Stimulated activated CD8-positive, alpha-beta memory T cell treated with anti-CD3 and anti-CD28 coated beads, Interleukin-7, amount 100 ng/mL, for 4 hours (primary cell): ENCODE data around the gene CHST11.
"Not testable (repeated sequence)": the region's sequence is repeated elsewhere in the genome, so short reads cannot be mapped to it uniquely, and the experiment has no call there.

Experiments used
- DNase-seq, 2 donors: peaks; one replicate each; pipeline ENCODE4 v3.0.0-alpha.2; 2020; ENCODE audit warnings: low read depth in 2 of 2

The CHST11 gene

DNA sequence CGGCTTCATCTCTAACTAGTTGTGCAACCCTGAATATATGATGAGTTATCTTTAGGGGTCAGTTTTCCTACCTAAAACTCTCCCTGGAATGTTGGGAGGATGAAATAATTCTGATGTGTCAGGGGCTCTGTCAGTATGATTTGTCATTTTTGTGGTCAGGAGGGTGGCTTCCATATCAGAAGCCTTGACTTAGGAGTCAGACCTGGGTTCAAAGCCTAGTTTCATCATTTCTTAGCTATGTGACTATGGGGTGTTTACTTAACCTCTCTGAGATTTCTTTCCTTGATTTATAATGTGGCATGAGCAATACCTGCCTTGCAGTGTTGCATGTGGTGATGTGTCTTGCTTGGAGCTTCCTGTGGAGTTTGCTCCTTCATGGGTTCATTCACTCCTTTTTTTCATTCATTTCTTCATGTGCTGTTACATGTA lies 146.8 kb downstream of the CHST11 start:
- DNase-seq = no peak

DNA sequence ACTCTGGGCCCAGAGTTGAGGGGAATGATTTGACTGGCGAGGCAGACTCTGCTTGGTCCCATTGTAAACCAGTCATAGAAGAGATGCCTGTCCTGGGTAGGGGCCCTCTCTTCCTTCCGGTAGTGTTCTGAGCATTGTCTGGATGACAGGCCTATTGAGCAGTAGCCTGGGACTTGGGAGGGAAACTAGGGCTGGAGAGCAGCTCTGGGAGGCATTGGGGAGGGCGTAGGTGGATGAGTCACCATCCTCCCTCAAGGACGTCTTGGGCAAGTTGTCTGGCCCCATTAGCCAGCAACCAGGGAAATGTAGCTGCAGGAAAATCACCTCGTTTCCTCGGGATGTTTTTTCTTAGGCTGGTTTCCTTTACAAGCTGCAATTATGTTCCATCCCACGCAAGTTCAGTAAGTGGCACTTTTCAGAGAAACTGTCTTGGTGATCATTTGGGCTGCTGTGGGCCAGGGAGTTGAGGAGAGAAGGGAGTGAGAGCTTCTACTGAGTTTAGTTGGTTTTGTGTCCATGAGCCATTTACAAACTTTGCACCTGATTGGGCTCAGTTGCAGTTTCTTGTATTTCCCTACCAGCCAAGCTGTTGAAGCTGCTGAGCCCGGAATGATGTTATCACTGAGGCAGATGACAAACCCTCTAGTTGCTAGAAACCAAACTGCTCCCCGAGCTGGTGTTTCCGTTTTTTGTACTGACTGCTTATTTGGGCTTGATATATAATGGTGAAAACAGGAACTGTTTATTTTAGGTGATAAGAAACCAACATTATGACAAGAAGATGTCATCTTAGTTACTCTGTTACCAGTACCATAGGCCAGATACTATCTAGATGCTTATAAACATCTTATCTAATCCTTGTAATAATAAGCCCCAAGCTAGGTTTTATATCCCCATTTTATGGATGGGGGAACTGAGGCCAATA lies 147.6 kb downstream of the CHST11 start:
- peak; percentile 13 to 23 for DNase-seq

DNA sequence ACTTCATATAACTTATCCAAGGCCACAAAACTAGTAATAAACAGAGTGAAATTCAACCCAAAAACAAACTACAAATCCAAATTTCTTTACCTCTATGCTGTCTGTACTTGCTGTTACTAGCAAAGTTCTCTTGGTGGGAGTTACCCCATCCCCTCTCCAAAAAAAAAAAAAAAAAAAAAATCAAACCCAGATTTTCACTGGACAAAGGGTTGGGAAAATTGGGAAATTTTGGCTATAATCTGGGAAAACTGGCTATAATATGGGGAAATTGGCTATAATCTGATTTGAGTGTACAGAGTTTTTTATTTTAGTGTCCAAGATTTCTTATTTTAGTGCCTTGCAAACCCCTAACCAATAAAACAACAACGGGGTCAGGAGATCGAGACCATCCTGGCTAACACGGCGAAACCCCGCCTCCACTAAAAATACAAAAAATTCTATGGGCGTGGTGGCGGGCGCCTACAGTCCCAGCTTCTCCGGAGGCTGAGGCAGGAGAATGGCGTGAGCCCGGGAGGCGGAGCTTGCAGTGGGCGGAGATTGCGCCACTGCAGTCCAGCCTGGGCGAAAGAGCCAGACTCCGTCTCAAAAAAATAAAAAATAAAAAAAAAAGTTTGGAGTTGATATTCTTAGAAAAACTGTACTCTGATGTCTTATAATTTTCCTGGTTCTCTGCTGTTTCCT lies 148.4 kb downstream of the CHST11 start:
- DNase-seq = no peak

DNA sequence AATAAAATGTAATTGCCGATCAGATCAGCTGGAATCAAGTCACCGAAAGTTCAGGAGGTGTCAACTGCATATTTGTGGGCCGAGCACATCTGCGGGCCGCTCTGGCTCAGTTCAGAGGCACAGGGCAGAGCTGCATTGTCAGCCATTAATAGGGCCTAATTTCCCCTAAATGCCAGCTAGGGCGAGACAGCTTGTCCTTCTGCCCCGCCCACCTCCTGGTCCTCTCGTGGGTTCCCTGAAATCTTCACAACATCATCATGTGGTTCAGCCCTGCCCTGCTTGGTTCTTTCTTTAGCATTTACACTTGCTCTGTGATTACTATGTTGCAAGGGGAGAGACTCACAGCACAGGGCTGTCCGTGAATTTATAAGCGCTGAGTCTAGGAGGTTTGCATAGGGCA lies 148.9 kb downstream of the CHST11 start:
- no peak for DNase-seq

DNA sequence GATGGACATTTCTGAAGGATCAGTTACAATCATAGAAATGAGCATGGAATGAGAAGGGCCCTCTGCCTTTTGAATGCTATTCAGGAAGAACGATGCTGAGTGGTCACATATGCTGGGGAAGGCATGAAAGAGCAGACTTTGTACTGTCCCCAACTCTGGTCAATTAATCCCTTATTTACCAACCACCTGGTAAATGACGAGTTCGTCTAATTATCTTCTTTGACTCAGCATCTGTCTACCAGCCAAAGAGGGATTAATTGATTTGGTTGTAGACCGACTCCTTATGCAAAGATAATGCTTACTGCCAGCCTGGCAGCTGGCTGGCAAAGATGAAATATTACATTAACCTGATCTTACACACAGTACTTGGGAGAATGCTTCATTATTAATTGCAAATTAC lies 152.2 kb downstream of the CHST11 start:
- no peak for DNase-seq

DNA sequence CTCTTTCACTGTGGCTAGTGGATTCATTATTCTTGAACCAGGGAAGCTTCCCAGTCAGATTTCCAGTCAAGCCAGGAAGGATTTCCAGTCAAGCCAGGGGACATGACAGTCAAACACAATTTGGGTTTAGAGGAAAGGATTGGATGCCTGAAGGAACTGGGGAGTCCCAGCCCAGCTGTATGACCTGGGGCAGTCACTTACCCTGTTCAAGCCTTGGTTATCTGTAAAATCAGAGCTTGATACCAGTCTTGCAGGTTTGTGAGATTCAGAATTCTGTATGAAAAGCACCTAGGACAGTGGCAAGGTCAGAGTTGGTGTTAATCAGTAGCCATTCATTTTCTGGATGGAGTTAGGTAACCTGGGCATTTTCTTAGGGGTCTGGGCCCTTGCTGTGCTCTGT lies 152.7 kb downstream of the CHST11 start:
- no peak for DNase-seq

DNA sequence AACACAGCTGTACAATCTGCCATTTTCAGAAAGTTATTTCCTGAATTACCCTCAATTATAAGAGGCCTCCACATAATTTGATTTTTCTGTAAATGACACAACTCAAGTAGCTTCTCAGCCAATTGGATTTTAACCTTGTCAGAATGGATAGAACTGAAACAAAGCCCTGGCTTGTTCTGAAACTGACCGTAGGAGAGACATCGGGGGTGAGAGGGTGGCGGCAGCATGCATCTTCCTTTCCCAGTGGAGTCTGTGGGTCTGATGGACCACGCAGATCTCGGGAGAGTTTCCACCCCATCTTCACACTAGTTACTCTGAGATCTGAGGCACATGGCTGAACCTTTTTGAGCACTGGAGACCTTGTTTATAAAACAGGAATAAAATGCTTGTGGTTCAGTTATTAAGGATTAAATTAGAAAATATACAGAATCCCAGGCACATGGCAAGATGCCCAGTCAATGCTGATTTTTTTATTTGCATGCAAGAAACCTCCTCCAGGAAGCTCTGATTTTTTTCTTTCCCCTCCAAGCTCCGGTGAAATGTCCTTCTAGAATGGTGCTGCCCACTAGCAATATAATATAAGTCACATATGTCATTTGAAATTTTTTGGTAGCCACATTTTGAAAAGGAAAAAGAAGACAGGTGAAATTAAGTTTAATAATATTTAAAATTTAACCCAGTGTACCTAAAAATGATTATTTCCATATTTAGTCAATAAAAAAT lies 153.9 kb downstream of the CHST11 start:
- DNase-seq = no peak

DNA sequence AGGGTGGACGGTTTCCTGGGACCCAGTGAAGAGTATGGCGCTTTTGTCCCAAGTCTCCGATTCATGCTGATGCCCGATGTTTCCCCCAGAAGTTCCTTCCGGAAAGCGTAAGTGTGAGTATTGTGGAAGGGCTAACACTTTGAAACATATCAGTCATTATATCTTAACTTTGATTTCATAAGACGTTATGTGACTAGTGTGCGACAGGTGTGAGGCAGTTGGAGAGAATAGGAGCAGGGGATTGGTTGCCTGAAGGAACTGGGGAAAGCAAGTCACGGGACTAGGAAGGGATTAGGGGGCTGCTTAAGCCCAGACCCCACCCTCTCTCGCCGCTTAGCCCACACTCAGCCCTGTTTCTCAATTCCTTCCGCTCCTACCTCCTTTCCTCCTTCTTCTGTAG lies 154.9 kb downstream of the CHST11 start:
- DNase-seq = no peak

DNA sequence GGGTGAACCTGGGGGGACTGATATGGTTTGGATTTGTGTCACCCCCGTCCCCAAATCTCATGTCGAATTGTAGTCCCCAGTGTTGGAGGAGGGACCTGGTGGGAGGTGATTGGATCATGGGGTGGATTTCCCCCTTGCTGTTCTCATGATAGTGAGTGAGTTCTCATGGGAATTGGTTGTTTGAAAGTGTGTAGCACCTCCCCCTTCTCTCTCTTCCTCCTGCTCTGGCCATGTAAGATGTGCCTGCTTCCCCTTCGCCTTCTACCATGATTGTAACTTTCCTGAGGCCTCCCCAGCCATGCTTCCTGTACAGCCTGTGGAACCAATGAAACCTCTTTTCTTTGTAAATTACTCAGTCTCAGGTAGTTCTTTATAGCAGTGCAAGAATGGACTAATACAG lies 156.6 kb downstream of the CHST11 start:
- not testable (repeated sequence) for DNase-seq

DNA sequence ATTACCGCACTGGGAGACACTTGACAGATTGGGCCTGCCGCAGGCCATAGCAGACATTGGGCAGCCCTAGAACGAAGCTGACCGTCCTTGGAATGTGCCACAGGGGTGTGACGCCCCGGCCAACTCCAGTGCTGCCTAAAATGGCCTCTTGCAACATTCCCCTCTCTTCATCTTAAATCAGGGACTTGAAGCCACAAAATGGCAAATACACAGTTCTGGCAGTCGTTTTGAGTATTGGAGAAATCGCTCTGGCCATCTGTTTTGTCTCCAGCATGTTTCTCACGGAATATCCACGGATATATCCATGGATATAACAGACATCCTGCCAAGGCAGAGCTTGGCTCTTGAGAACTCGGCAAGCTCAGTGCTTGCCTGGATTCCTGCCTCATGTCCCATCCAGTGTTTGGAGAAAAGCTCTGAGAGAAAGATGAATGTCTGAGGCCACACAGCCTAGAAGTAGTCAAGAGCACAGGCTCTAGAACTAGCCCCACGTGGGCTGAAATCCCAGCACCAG lies 158.4 kb downstream of the CHST11 start:
- no peak for DNase-seq

DNA sequence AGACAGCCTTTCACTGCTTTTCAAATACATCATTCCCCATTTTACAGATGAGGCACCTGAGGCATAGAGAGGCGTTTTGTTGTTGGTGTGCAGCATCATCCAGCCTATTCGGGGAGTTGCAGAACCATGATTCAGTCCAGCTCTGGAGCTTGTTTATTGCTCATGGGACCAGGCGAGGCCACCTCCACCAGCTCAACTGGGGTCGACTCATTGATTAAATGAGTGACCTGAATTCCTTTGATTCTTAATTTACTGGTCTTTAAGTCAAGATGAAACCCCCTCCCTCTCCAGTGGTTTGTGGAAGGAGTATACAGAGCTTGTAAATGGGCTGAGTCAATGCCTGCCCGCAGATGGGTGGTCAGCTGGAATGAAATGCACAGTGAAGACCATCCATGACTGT lies 161.9 kb downstream of the CHST11 start:
- DNase-seq = no peak

DNA sequence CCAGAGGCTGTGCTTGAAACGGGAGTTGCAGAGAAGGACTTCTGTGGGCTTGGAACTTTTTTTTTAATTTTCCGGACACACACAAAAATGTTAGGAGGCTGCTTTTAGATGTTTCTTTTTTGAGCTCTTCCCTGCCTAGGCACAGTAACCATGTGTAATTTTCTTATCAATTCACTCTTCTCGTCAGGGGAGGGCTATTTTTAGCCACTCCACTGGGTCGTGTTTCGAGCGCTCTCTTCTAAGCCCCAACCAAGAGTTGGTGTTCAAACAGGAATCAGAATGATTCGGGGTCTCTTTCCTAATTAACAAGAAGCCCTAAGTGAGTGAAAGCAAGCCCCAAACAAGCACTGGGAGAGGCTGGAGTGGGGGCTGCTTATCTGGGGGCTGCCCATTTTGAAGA lies 162.6 kb downstream of the CHST11 start:
- DNase-seq = no peak

DNA sequence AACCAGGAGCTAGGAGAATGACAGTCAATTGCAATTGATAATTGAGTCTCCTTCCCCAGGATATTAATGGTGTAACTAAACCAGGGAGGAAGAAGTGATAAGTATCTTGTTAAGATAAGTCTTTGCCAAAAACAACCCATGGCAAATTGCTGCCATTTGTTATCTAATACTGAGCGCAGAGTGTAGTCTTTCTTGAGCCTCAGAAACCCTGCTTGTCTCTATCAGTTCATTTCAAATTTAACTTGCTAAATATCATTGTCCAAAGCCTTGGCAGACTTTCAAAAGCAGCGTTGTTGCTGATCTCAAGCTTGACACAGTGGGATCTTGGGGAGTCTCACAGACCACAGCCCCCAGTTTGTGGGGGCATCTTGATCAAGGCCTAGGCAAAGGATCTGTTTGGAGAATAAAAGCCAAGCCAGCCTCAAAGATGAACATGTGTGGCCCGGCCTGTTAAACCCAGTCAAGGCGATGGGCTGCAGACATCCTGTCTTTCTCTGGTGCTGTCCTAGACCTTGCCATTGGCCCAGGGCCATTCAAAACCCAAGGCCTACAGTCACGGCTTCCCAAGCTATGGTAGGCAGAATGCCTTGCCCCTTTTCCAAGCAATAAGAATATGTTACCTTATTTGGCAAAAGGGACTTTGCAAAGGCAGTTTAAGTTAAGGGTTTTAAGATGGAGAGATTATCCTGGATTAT lies 164.2 kb downstream of the CHST11 start:
- DNase-seq = no peak

DNA sequence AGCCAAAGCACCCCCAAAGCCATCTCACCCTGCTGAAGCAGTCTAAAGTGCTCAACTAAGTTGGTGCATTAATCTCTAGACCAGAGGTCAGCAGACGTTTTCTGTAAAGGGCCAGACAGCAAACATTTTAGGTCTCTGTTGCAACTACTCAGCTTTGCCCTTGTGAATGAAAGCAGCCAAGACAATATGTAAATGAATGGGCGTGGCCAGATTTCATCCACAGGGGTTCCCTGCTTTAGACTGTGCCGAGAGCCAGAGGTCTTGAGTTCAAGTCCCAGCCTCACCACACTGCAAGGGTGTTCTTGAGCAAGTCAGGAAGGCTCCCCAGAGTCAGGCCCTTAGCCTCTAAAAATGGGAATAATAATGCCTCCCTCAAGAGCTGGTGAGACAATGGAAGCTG lies 166.2 kb downstream of the CHST11 start:
- DNase-seq = no peak

DNA sequence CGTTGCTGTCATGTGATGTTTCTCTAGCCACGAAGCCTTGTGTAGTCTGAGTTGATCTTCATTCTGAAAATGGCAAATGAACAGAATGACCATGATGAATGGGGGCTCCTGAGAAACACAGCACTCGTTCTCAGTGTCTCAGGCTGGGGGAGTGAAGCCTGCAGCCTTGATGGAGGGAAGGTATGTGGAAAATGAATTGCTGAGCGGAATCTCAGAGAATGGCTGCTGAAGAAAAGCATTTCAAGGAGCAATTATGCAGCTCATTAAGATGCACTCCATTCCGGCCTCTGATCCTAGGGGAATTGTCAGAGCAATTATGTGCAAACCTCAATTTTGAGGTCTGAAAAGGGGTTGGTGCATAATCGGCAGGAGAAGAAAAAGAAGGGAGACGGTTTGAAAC lies 167.1 kb downstream of the CHST11 start:
- no peak for DNase-seq

DNA sequence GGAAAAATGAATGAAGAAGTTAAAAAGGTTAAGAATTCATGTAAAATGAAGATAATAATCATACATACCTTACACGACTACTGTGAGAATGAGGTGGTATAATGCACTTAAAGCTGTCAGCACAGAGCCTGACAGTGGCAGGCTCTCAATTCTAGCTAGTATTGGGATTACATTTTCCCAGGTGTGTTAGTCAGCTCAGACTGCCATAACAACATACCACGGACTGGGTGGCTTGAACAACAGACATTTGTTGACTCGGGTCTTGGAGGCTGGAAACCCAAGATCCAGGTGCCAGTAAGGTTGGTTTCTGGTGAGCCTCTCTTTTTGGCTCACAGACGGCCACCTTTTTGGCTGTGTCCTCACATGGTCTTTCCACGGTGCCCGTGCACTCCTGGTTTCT lies 167.8 kb downstream of the CHST11 start:
- no peak for DNase-seq

DNA sequence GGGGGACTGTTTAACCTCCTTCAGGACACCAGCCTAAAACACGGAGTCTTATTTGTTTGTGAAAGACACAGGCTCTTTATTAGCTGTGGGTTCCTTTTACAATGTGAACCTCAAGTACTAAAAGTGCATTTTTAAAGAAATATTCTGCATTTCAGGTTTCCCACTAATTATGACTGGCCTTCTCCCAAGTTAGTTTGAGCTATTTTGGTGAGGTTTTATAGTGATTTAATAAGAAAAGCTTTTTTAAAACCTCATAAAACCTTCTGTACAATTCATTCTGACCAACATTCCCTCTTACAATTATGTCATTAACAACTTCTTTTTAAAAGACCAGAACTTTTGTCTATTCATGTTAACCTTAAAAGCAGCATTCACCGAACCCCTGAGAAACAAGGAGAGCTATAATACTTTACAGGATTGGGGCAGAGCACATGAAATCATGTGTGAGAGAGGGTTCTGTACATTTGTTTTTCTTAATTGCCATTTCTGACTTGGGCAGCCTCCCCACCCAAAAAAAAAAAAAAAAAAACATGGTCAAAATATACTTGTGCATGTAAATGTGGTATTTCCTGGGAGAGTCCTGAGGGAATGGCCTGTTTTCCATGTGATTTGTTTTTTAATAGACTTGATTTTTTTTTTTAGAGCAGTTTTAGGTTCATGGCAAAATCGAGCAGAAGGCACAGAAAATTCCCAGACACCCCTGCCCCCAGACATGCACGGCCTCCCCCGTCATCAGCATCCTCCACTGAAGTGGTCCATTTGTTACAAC lies 169.5 kb downstream of the CHST11 start:
- DNase-seq = no peak

DNA sequence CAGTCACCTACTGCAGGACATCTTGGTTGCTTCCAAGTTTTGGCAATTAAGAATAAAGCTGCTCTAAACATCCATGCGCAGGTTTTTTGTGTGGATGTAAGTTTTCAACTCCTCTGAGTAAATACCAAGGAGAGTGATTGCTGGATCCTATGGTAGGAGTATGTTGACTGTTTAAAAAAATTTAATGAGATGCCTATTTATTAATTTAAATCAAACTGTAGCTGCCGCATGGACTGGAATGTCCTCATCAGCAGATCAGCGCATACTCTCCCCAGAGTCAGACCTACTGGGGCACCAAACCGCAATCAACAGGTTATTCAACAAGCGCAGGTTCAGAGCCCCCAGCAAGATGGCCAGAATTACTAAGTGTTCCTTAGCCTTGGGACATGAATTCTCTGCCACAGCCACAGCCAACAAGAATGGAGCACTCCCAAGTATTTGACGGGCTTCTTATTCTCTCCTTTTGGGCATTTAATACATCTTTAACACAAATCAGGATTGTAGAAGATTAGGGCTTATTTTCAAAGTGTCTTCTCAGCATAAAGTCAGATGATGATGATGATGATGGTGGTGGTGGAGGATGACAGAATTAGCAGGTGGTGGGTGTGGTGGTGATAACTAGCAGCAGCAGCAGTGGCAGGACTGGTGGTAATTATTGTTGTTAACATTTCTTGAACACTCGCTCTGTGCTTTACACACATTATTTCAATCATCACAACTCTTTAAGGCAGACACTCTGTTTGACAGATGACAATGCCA lies 170.7 kb downstream of the CHST11 start:
- no peak for DNase-seq

DNA sequence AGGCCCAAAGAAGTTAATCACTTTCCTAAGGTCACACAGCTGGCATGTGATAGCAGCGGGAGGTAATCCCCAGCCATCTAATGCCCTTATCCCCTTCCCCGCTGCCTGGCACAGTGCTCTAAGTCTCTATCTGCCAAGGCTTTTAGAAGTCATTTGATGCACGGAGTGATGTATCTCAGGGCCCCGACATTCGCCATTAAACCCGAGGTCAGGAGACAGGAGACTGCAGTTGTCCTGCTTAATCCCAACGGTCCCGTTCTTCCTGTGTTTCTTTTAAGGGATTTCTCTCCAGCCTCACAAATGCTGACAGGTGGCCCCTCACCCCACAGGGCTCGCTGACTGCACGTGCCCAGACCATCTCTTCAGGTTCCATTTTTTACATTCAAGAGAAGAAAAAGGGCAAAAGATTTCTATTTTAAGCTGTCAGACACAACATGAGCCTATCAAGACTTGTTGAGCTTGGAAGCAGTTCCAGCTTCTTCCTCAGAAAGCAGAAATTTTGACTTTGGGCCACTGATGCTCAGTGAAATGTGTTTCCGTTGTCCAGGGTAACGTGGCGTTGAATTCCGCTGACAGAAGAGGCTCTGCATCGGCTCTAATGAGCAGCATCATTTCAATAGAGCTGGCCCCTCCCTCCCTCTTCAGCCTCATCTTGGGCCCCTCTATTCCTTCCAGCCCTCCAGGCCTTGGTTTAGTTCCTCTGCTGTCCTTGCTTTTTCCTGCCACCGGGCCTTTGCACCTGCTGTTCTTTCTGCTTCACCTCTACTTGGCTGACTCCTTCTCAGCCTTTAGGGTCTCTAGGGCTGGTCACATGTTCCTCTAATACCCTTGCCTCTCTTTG lies 171.5 kb downstream of the CHST11 start:
- DNase-seq = no peak
